HG03520 (cell line): ENCODE data around the gene UBA5.
A peak's percentile ranks its signal among the peaks of the same experiment; 100 is the strongest.

Experiments used
- ATAC-seq: cut with Tn5 transposase; IDR thresholded peaks from one replicate; pipeline ENCODE4 v1.9.1; 2021; ENCODE audit warnings: mild to moderate bottlenecking, moderate library complexity; ENCODE audit not compliant: unreplicated experiment

The UBA5 gene

GRCh38 chr3:132652640-132653270, 7.4 kb upstream of the UBA5 start:
- ATAC-seq = no peak

DNA sequence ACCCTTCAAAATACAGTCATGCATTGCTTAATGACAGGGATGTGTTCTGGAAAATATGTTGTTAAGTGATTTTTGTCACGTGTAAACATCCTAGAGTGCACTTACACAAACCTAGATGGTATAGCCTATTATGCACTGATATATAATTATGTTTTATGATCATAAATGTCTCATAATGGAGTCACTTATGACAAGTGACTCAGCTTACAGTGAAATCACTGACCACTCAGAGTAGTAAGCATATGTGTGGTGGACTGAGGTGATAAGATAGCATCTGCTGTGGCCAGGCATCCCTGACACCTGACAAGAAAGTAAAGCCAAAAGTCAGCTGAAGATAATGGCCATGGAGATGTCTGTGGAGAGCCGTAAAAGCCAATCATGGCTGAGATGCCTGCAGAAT, 5.9 kb upstream of the UBA5 start:
- ATAC-seq = no peak

DNA sequence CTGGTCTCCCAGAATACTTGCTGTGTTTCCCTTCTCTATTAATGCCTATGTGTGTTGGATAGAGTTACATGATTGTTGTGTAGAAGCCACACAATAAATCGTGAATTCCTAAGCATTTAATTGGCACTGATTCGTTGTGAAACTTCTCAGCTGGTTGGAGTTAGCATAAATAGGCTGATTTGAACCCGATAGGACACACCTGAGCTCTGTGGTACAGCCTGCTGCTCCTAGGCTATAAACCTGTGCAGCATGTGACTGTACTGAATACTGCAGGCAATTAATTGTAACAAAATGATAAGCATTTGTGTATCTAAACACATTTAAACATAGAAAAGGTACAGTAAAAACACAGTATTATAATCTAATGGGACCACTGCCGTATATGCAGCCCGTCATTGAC, 5.4 kb upstream of the UBA5 start:
- no peak for ATAC-seq

- no peak for ATAC-seq
Observed at GRCh38 chr3:132655471-132655870, 4.7 kb upstream of the UBA5 start.

DNA sequence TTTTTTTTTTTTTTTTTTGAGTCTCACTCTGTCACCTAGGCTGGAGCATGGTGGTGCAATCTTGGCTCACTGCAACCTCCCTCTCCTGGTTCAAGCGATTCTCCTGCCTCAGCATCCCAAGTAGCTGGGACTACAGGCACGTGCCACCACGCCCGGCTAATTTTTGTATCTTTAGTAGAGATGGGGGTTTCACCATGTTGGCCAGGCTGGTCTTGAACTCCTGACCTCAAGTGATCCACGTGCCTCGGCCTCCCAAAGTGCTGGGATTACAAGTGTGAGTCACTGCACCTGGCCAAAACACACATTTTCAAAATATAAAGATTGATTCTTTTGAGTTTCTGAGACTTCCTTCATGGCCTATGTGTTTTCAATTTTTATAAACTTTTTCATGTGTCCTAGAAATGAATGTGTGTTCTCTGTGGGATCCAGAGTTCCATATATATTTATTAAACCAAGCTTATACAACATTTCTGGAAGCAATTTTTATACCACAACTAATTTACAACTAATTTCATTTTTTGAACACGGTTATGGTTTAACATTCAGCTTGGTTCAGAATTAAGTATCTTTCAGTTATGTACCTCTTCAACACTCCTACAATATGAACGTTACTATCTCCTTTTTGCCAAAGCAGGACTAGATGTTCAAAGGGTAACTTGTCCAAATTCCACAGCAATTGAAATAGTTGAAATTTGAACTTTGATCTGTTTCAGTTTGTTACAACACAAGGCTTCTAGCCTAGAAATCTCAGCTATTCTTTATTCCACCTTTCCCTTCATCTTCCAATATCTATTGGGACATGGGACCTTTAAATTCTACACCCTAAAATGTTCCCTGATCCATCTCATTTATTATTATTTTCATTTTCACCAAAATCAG, 2.0 kb upstream of the UBA5 start:
- no peak for ATAC-seq

DNA sequence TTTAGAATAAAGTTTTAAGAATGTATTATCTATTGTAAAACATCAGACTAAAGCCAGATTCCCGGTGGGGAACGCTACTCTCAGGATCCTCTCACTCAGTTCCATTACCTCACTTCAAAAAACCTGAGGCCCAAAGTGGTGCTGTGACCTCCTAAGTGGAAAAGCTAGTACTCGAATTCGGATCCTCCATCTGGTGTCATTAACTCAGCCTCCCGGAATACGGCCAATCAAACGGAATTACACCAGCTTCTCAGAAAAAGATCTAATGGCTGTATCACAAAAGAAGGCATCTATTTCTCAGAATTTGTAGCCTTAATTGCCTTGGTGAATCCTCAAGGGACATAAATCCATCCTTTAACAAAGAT, 1.1 kb upstream of the UBA5 start:
- ATAC-seq = no peak

DNA sequence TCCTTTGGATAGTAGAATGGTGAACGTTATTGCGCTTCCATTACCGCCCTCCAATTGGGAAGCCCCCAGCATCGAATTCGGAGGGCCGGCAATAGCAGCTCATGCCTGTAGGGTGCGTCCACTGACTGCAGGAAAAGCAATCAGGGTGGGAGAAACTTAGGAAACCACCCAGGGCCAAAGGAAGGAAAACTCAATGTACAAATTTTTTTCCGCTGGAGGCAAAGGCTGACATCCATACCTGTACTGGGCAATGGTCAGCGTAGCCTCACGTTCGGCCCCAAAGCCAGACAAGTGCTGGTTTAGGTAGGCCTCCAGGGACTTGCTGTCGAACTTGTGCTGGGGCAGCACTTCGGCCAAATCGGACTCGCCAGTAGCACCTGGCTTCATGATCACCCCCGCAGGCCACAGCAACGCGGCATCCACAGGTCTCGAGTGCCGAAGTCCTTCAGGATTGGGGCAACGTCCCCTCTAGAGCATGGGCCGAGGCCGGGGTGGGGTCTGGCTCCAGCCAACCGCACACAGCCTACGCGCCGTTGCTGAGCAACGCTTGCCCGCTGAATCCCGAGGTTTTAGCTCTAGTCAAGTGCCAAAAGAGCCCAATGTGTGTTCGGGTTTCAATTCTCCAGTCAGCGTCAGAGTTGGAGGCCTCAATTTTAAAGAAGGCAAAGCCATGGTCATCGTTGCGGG, 621 bp upstream of the UBA5 start, which contains the start of gene ACAD11:
Gene ACAD11 (minus strand): TSS at position 445 of the 687 bp plus-strand sequence. CDS start 58 bp downstream, at position 387.
- peak; percentile 41 for ATAC-seq

- ATAC-seq = no peak
Observed at GRCh38 chr3:132660811-132661070, 612 bp downstream of the UBA5 start.

DNA sequence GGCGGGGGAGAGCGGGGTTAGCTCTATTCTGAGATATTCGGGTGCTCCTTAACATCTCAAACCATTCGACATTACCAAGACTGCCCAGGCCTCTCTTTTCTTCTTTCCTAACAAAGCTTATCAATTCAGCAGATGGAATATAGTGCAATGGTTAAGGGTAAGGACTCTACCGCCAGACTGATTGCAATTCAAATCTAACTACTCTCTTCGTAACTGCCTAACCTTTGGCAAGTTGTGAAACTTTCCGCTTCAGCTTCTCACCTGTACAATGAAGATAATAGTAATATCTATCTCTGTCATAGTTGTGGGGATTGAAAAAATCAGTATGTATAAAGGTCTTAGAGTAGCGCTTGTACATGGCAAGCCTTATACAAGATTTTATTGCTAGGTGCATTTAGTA, 972 bp downstream of the UBA5 start:
- ATAC-seq = no peak

DNA sequence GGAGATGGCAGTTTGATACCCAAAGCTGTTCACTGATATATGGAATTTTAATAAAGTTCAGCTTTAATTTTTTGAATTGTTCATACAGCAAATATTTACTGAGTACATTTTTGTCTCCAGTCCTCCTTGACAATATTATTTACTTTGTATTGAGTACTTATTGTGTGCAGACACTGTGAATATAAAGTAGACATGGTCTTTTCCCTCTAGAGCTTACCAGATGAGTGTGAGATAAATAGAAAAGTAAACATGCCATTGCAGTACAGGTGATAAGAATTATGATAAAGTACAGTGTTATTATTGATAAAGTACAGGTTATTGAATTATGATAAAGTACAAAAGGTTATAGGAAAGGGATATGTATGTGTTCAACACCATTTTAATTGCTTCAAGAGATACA, 2.1 kb downstream of the UBA5 start:
- no peak for ATAC-seq

DNA sequence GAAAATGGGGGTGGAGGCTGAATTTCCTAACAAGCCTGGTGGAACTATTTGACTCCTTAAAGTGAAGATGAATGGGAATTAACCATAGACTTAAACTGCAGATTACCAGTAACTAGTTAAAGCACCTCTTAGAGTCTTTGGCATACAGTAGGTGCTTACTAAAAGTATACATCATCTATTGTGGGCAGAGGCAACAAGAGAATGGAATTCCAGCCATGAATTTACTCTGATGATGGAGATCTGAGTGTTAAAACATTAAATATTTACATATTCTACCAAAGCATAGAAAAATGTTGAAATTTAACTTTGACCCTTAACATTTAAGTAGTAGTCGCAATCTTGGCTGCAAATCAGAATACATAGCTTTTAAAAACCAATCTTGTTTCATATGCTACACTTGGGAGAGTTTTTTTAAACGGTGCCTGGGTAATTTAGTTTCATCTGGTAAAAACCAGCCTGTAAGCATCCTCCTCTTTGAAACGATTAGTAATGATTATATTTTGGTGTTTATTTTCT, 5.2 kb downstream of the UBA5 start:
- no peak for ATAC-seq

DNA sequence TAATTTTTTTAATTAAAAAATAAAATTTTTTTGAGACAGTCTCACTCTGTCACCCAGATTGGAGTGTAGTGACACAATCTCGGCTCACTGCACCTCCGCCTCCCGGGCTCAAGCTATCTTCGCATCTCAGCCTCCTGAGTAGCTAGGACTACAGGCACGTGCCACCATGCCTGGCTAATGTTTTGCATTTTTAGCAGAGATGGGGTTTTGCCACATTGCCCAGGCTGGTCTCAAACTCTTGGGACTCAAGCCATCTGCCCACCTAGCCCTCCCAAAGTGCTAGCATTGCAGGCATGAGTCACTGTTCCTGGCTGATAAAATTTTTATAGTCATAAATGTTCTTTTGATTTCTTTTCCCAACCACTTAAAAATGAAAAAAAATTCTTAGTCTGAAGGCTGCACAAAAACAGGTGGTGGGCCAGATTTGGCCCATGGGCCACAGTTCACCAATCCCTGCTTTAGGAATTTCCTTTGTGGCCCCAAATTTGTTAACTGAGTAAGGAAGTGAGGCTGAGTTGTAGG, 9.2 kb downstream of the UBA5 start:
- no peak for ATAC-seq

GRCh38 chr3:132675408-132675807, 15.3 kb downstream of the UBA5 start:
- no peak for ATAC-seq

DNA sequence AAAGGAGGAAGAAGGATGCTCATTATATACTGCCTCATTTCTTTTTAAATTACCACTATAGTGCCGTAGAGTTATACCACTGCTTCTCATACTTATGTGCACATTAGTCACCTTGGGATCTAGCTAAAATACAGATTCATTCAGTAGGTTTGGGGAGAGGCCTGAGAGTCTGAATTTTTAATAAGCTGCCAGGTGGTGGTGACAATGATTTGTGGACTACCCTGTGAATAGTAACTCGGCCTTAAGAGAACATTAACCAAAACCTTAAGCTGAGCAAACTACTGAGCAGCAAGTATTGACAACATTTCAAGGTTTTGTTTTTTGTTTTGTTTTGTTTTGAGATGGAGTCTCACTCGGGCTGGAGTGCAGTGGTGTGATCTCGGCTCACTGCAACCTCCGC, 19.8 kb downstream of the UBA5 start:
- no peak for ATAC-seq

- no peak for ATAC-seq
Observed at GRCh38 chr3:132681421-132681820, 21.3 kb downstream of the UBA5 start.

- ATAC-seq = no peak
Observed at GRCh38 chr3:132682201-132682600, 22.1 kb downstream of the UBA5 start.

DNA sequence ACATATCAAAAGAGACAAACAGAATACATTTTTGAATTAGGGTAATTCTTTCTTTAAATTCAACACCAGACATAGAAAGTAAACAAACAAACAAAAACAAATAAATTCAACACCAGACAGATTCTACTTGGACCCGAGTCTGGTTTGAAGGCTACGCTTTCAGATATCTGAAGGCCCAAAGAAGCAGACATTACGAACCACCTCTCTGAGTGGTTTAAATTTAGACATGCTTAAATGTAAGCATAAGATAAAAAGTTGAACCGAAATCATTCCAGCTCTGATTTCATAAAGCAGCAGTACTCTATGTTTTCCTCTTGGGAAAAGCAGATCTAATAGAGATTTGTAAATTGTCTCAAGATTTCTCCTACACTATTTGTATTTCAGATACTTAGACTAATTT, 29.9 kb downstream of the UBA5 start:
- ATAC-seq = no peak

GRCh38 chr3:132694991-132695390, 34.9 kb downstream of the UBA5 start:
- ATAC-seq = no peak

- no peak for ATAC-seq
Observed at GRCh38 chr3:132695422-132695821, 35.3 kb downstream of the UBA5 start.

DNA sequence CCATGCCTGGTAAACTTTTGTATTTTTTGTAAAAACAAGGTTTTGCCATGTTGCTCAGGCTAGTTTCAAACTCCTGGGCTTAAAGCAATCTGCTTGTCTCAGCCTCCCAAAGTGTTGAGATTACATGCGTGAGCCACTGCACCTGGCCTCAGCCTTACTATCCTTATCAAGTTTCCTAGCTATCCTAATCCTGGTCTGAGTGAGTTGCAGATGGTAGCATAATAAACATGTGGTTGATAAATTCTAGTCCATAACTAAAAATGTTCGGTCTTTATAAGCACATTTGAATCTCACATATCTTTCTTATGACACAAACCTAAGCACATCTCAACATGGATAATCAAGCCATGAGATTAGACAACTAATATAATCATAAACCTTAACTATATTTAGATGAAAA, 43.6 kb downstream of the UBA5 start:
- no peak for ATAC-seq

- ATAC-seq = no peak
Observed at GRCh38 chr3:132709761-132710160, 49.6 kb downstream of the UBA5 start.

- ATAC-seq = no peak
Observed at GRCh38 chr3:132710311-132710710, 50.2 kb downstream of the UBA5 start.
